OCI-LY1 (cell line): ENCODE results near the gene EXOSC1.

Source experiments
- H2AFZ ChIP-seq: fragments of 200-600 bp; sonication (generic), shearing (Covaris generic); 2 replicates; pipeline ENCODE4 v1.6.0; 2014; ENCODE audit warnings: antibody characterized with exemption, mild to moderate bottlenecking, low read length
- H3F3A ChIP-seq: fragments of 200-600 bp; sonication (generic), shearing (Covaris generic); 2 replicates; pipeline ENCODE4 v1.6.0; 2014; ENCODE audit warnings: mild to moderate bottlenecking, antibody characterized with exemption, low read length, moderate library complexity; ENCODE audit not compliant: insufficient read depth
- H3K27ac ChIP-seq: fragments of 200-600 bp; sonication (generic); 2 replicates; pipeline ENCODE4 v1.5.1; 2014; ENCODE audit warnings: low read length, mixed run types, mild to moderate bottlenecking, low read depth; ENCODE audit not compliant: poor library complexity, severe bottlenecking
- H3K27me3 ChIP-seq: fragments of 200-600 bp; sonication (generic); 2 replicates; pipeline ENCODE4 v1.6.0; 2014; ENCODE audit warnings: antibody characterized with exemption, mild to moderate bottlenecking, low read length, moderate library complexity; ENCODE audit not compliant: insufficient read depth
- H3K36me3 ChIP-seq: fragments of 200-600 bp; sonication (generic); 2 replicates; pipeline ENCODE4 v1.6.1; 2014; ENCODE audit warnings: mild to moderate bottlenecking, antibody characterized with exemption, low read length, moderate library complexity, mixed read lengths; ENCODE audit not compliant: insufficient read depth
- H3K4me1 ChIP-seq: fragments of 200-600 bp; sonication (generic); 2 replicates; pipeline ENCODE4 v1.5.1; 2014; ENCODE audit warnings: mild to moderate bottlenecking, low read length, moderate library complexity; ENCODE audit not compliant: insufficient read depth, severe bottlenecking
- H3K4me2 ChIP-seq: fragments of 200-600 bp; sonication (generic), shearing (Covaris generic); 2 replicates; pipeline ENCODE4 v1.6.1; 2014; ENCODE audit warnings: low read length
- H3K4me3 ChIP-seq: fragments of 200-600 bp; sonication (generic); 2 replicates; pipeline ENCODE4 v1.5.1; 2014; ENCODE audit warnings: low read length, low read depth, mild to moderate bottlenecking, mixed read lengths; ENCODE audit not compliant: poor library complexity, severe bottlenecking
- H3K79me2 ChIP-seq: fragments of 200-600 bp; shearing (Covaris generic); 2 replicates; pipeline ENCODE4 v1.6.1; 2016; ENCODE audit warnings: mixed run types, low read length, mixed read lengths; ENCODE audit not compliant: insufficient read depth
- H3K9ac ChIP-seq: fragments of 200-600 bp; sonication (generic), shearing (Covaris generic); 2 replicates; pipeline ENCODE4 v1.6.1; 2014; ENCODE audit warnings: mild to moderate bottlenecking, low read length, mixed read lengths
- H3K9me2 ChIP-seq: fragments of 200-600 bp; sonication (generic), shearing (Covaris generic); 2 replicates; pipeline ENCODE4 v1.6.1; 2014; ENCODE audit warnings: low read depth, mild to moderate bottlenecking, low read length, mixed read lengths
- H3K9me3 ChIP-seq: fragments of 200-600 bp; shearing (Covaris generic); 2 replicates; pipeline ENCODE4 v1.6.1; 2014; ENCODE audit warnings: low read length, mixed read lengths
- H4K20me1 ChIP-seq: fragments of 200-600 bp; sonication (generic), shearing (Covaris generic); 2 replicates; pipeline ENCODE4 v1.6.0; 2016; ENCODE audit warnings: mild to moderate bottlenecking, low read length; ENCODE audit not compliant: insufficient read depth
- CTCF ChIP-seq: fragments of 200-600 bp; sonication (generic), shearing (Covaris generic); IDR thresholded peaks from 2 replicates; pipeline ENCODE4 v1.5.1; 2017; ENCODE audit warnings: mild to moderate bottlenecking, antibody characterized with exemption, low read length, moderate library complexity, mixed read lengths
- EZH2 ChIP-seq: fragments of 200-600 bp; sonication (generic), shearing (Covaris generic); IDR thresholded peaks from 2 replicates; pipeline ENCODE4 v1.8.0; 2017; ENCODE audit warnings: borderline replicate concordance, mixed run types, mild to moderate bottlenecking, antibody characterized with exemption, low read length, moderate library complexity, mixed read lengths

EXOSC1 gene

GRCh38 chr10:97456034-97456685 is 10.4 kb upstream of the EXOSC1 start:
- no peak overlapping the region for H3K27ac ChIP-seq
- peaks cover 70% of the 10 kb centered on the region for H3K36me3 ChIP-seq
- H3K4me3 ChIP-seq: no peak overlapping the region
- H3K9me3 ChIP-seq: no peaks in the 10 kb centered on the region
- H4K20me1 ChIP-seq: no peaks in the 10 kb centered on the region
- no peaks in the 10 kb centered on the region for H3K4me1 ChIP-seq
- TF ChIP-seq CTCF (no peak), EZH2 (no peak)
- no peaks in the 10 kb centered on the region for H3K27me3 ChIP-seq
- H3F3A ChIP-seq: no peaks in the 10 kb centered on the region
- no peak overlapping the region for H3K9ac ChIP-seq
- H3K4me2 ChIP-seq: no peak overlapping the region
- H2AFZ ChIP-seq: no peak overlapping the region
- H3K9me2 ChIP-seq: no peaks in the 10 kb centered on the region
- no peaks in the 10 kb centered on the region for H3K79me2 ChIP-seq

GRCh38 chr10:97454330-97455036 is 8.7 kb upstream of the EXOSC1 start:
- peaks cover 53% of the 10 kb centered on the region for H3K36me3 ChIP-seq

GRCh38 chr10:97452352-97452751 is 6.5 kb upstream of the EXOSC1 start:
- TF ChIP-seq EZH2: no peak
- TF ChIP-seq CTCF: no peak
- no peak overlapping the region for H3K4me3 ChIP-seq
- no peaks in the 10 kb centered on the region for H3K9me2 ChIP-seq
- H3K27me3 ChIP-seq: no peaks in the 10 kb centered on the region
- H3K36me3 ChIP-seq: peaks cover 38% of the 10 kb centered on the region
- no peaks in the 10 kb centered on the region for H3F3A ChIP-seq
- H3K4me2 ChIP-seq: no peak overlapping the region
- H3K27ac ChIP-seq: no peak overlapping the region
- H3K9me3 ChIP-seq: no peaks in the 10 kb centered on the region
- no peaks in the 10 kb centered on the region for H4K20me1 ChIP-seq
- H3K9ac ChIP-seq: no peak overlapping the region
- H3K4me1 ChIP-seq: peaks cover 9% of the 10 kb centered on the region
- H3K79me2 ChIP-seq: peaks cover 2% of the 10 kb centered on the region; the same call in 1 of the 2 replicates
- no peak overlapping the region for H2AFZ ChIP-seq

More at GRCh38 chr10:97454330-97455036, 8.7 kb upstream of the EXOSC1 start:
- H3K27ac ChIP-seq: no peak overlapping the region
- H4K20me1 ChIP-seq: no peaks in the 10 kb centered on the region
- no peak overlapping the region for H3K4me3 ChIP-seq
- H2AFZ ChIP-seq: no peak overlapping the region
- no peaks in the 10 kb centered on the region for H3K9me3 ChIP-seq
- no peaks in the 10 kb centered on the region for H3K9me2 ChIP-seq
- H3K4me2 ChIP-seq: no peak overlapping the region
- H3F3A ChIP-seq: no peaks in the 10 kb centered on the region
- H3K9ac ChIP-seq: no peak overlapping the region
- H3K4me1 ChIP-seq: no peaks in the 10 kb centered on the region
- H3K27me3 ChIP-seq: no peaks in the 10 kb centered on the region
- no peak for TF ChIP-seq CTCF
- TF ChIP-seq EZH2: no peak
- no peaks in the 10 kb centered on the region for H3K79me2 ChIP-seq
